BE2C (cell line): ENCODE results near the gene TNPO3.

Experiments used
- DNase-seq: peaks from one replicate; pipeline ENCODE4 v3.0.0-alpha.2; 2020
- H3K27me3 ChIP-seq: fragments of 250-450 bp; sonication (Bioruptor Pico); 2 replicates; pipeline ENCODE4 v1.5.1; 2020; ENCODE audit warnings: mild to moderate bottlenecking
- H3K36me3 ChIP-seq: fragments of 250-450 bp; sonication (Bioruptor Pico); 2 replicates; pipeline ENCODE4 v1.5.1; 2020; ENCODE audit warnings: mild to moderate bottlenecking
- H3K4me1 ChIP-seq: fragments of 250-450 bp; sonication (Bioruptor Pico); 2 replicates; pipeline ENCODE4 v1.5.1; 2020
- H3K4me3 ChIP-seq: 2 replicates; pipeline ENCODE4 v1.5.1; 2011; ENCODE audit warnings: low read depth, low read length
- H3K9me3 ChIP-seq: fragments of 250-450 bp; sonication (Bioruptor Pico); 2 replicates; pipeline ENCODE4 v1.5.1; 2020
- TF ChIP-seq, protein P1 (sequence below): IDR thresholded peaks from 2 replicates; pipeline ENCODE4 v1.5.1; 2012; ENCODE audit warnings: mild to moderate bottlenecking, low read depth, low read length

Gene TNPO3

DNA sequence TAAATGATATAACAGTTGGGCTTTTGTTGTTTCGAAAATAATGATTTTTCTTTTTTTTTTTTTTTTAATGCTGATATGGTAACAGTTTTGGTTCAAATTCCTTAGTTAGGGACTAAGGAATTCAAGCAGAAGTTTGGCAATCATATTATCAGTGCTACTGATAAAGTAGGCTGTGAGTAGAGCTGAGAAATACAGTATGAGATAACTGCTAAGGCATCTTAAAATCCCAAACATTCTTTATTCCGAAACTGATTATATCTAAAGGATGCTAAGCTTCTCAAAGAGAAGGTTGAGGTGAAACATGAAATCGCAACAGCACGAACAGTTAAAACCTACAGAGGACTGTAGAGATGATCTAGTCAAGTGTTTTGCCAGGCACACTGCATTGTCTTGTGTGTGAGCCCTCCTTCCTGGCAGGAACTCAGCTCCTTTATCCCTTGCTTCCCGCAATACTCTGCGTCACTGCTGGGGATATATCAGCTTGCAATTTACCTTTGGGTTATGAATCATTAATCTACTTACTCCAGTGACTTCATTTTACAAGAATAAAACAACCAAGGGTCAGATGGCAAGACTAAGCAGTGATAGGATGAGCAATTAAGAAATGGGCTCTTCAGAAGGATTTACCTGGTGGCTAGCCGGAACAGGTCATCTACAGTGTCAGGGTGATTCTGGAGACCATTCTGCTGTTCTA lies 80.5 kb downstream of the TNPO3 start:
- Histone ChIP-seq H3K9me3 (no peaks in the 10 kb centered on the region), H3K27me3 (no peaks in the 10 kb centered on the region), H3K4me1 (no peaks in the 10 kb centered on the region), H3K36me3 (peaks cover 66% of the 10 kb centered on the region), H3K4me3 (no peak overlapping the region)
- DNase-seq: no peak
- TF ChIP-seq, protein P1, sequence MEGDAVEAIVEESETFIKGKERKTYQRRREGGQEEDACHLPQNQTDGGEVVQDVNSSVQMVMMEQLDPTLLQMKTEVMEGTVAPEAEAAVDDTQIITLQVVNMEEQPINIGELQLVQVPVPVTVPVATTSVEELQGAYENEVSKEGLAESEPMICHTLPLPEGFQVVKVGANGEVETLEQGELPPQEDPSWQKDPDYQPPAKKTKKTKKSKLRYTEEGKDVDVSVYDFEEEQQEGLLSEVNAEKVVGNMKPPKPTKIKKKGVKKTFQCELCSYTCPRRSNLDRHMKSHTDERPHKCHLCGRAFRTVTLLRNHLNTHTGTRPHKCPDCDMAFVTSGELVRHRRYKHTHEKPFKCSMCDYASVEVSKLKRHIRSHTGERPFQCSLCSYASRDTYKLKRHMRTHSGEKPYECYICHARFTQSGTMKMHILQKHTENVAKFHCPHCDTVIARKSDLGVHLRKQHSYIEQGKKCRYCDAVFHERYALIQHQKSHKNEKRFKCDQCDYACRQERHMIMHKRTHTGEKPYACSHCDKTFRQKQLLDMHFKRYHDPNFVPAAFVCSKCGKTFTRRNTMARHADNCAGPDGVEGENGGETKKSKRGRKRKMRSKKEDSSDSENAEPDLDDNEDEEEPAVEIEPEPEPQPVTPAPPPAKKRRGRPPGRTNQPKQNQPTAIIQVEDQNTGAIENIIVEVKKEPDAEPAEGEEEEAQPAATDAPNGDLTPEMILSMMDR: no peak

GRCh38 chr7:128968624-128969023 lies 86.3 kb downstream of the TNPO3 start:
- Histone ChIP-seq H3K36me3 (peaks cover 76% of the 10 kb centered on the region), H3K4me3 (no peak overlapping the region), H3K9me3 (no peaks in the 10 kb centered on the region), H3K27me3 (no peaks in the 10 kb centered on the region), H3K4me1 (no peaks in the 10 kb centered on the region)
- TF ChIP-seq, protein P1: no peak
- DNase-seq: no peak

- Histone ChIP-seq H3K4me1 (no peaks in the 10 kb centered on the region), H3K9me3 (no peaks in the 10 kb centered on the region), H3K4me3 (no peak overlapping the region), H3K27me3 (no peaks in the 10 kb centered on the region), H3K36me3 (peaks cover 69% of the 10 kb centered on the region)
- no peak for DNase-seq
- TF ChIP-seq, protein P1: no peak
Observed at GRCh38 chr7:128963327-128963757, 91.6 kb downstream of the TNPO3 start.

DNA sequence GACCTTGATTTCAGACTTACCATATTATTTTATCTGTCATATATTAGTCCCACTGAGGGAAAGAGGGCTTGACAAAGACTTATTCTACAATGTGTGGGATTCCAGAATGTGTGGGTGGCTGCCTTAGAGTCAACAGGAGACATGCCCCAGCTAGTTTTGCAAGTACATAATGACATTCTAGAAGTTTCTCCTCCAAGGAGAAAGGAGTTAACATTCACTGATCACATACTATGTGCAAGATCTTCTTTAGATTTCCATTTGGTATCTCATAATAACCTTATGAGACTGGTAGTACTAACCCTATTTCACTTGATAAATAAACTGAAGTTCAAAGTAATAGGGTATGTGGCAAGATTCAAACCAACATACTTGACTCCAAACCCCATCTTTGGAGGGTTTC lies 92.0 kb downstream of the TNPO3 start:
- H3K4me3 ChIP-seq: no peak overlapping the region
- no peaks in the 10 kb centered on the region for H3K27me3 ChIP-seq
- DNase-seq: no peak
- H3K4me1 ChIP-seq: no peaks in the 10 kb centered on the region
- no peaks in the 10 kb centered on the region for H3K9me3 ChIP-seq
- H3K36me3 ChIP-seq: peaks cover 68% of the 10 kb centered on the region
- TF ChIP-seq, protein P1: no peak

DNA sequence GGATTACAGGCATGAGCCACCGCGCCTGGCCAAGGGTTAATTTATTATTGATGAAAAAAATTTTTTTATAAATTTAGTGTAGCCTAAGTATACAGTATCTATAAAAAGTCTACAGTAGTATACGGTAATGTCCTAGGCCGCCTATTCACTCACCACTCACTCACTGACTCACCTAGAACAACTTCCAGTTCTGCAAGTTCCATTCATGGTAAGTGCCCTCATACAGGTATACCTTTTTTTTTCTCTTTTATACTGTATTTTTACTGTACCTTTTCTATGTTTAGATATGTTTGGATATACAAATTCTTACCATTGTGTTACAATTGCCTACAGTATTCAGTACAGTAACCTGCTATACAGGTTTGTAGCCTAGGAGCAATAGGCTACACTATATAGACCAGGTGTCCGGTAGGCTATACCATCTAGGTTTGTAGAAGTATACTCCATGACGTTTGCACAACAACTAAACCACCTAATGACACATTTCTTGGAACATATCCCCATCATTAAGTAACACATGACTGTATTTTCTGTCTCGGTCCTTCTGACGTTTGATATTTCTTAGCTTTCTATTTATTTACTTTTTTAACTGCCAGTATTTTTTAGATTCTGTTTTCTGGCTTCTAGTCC lies 93.8 kb downstream of the TNPO3 start:
- H3K4me1 ChIP-seq: peaks cover 3% of the 10 kb centered on the region; the same call in 1 of the 2 replicates
- no peaks in the 10 kb centered on the region for H3K27me3 ChIP-seq
- no peaks in the 10 kb centered on the region for H3K9me3 ChIP-seq
- no peak overlapping the region for H3K4me3 ChIP-seq
- no peak for DNase-seq
- TF ChIP-seq, protein P1: no peak
- H3K36me3 ChIP-seq: peaks cover 68% of the 10 kb centered on the region

DNA sequence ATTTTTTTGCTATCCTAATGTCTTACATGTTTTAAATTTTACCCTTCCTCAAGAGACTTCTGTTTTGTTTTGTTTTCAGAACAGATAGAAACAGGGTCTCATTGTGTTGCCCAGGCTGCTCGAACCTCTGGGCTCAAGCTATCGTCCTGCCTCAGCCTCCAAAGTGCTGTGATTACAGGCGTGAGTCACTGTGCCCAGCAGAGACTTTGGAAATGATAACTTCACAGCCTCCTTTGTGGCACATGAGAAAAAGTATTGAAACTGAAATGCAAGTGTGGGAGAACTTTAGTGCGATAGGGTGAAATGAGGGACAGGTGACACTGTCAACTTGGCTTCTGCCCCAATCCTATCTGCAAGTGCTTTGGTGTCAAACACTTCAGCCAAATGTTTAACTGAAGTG lies 95.6 kb downstream of the TNPO3 start:
- TF ChIP-seq, protein P1: no peak
- no peak overlapping the region for H3K4me3 ChIP-seq
- H3K4me1 ChIP-seq: peaks cover 14% of the 10 kb centered on the region
- H3K27me3 ChIP-seq: no peaks in the 10 kb centered on the region
- no peak for DNase-seq
- peaks cover 55% of the 10 kb centered on the region for H3K36me3 ChIP-seq
- H3K9me3 ChIP-seq: no peaks in the 10 kb centered on the region
